ENCODE measurements around the gene COL2A1.

GRCh38 chr12:48009471-48009870 is 5.2 kb upstream of the COL2A1 start:
- TF ChIP-seq CTCF (conservative IDR thresholded peaks at IDR 0.05), result no peak
- TF ChIP-seq EZH2 (IDR thresholded peaks at IDR 0.05; ENCODE audit: low read depth), result no peak

Measured in PC-9 (cell line).